HCT116 (cell line): ENCODE results near the gene LRP2BP.
"Not testable (repeated sequence)": the region's sequence is repeated elsewhere in the genome, so short reads cannot be mapped to it uniquely, and the experiment has no call there.

ENCODE experiments used
- POLR2A ChIP-seq: IDR thresholded peaks from 2 replicates; pipeline ENCODE4 v1.7.0; 2011; ENCODE audit warnings: borderline replicate concordance; ENCODE audit not compliant: insufficient read depth, insufficient read length; ENCODE audit errors: extremely low read depth
- TF ChIP-seq, protein P1 (sequence below), 3 experiments: fragments of 200-600 bp in 1 of 3; sonication (generic) in 1 of 3; IDR thresholded peaks in 2 of 3; conservative IDR thresholded peaks in 1 of 3; 2 replicates each; pipeline ENCODE4 v1.5.1; 2012 to 2017; ENCODE audit warnings: low read depth in 2 of 3, low read length in 2 of 3, antibody characterized with exemption in 1 of 3, borderline replicate concordance in 1 of 3, control low read depth in 1 of 3, mild to moderate bottlenecking in 1 of 3, mixed read lengths in 1 of 3, mixed run types in 1 of 3, moderate library complexity in 1 of 3; ENCODE audit not compliant: insufficient read depth in 1 of 3

DNA sequence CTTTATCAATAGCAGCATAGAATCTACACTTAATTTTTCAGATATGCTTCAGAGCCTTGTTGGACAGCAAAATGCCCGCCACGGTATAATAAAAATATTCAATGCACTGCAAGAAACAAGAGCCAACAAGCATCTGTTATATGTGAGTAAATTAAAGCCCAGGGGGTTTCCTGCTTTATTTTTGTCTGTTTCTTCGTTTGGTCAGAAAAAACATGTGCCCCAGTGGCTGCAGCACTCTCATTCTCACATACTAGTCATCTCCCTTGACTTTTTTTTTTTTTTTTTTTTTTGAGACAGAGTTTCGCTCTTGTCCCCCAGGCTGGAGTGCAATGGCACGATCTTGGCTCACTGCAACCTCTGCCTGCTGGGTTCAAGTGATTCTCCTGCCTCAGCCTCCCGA lies 33.2 kb downstream of the LRP2BP start:
- TF ChIP-seq, protein P1, sequence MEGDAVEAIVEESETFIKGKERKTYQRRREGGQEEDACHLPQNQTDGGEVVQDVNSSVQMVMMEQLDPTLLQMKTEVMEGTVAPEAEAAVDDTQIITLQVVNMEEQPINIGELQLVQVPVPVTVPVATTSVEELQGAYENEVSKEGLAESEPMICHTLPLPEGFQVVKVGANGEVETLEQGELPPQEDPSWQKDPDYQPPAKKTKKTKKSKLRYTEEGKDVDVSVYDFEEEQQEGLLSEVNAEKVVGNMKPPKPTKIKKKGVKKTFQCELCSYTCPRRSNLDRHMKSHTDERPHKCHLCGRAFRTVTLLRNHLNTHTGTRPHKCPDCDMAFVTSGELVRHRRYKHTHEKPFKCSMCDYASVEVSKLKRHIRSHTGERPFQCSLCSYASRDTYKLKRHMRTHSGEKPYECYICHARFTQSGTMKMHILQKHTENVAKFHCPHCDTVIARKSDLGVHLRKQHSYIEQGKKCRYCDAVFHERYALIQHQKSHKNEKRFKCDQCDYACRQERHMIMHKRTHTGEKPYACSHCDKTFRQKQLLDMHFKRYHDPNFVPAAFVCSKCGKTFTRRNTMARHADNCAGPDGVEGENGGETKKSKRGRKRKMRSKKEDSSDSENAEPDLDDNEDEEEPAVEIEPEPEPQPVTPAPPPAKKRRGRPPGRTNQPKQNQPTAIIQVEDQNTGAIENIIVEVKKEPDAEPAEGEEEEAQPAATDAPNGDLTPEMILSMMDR (IDR thresholded peaks at IDR 0.05 in 2 of 3, conservative IDR thresholded peaks at IDR 0.05 in 1 of 3; ENCODE audit: borderline replicate concordance in 1 of 3, insufficient read depth in 1 of 3, low read depth in 2 of 3, low read length in 2 of 3): not testable (repeated sequence)
- not testable (repeated sequence) for TF ChIP-seq POLR2A
